Myocyte (in vitro differentiated cells): Measurements from ENCODE around the gene TRAM2. TPM values are rescaled to one million over a fixed set of nuclear protein-coding genes. Genes with fewer than 3 reads are reported as not detected.
A peak's percentile ranks its signal among the peaks of the same experiment; 100 is the strongest.

Source experiments
- DNase-seq: peaks from one replicate; pipeline ENCODE4 v3.0.0-alpha.2; 2012; ENCODE audit warnings: low read depth
- total RNA-seq: library from RNA; depleted of rRNA; stranded (reverse); fragments of >200 nt; gene quantifications from 2 replicates; pipeline ENCODE4 v1.2.3, GENCODE V29; 2014

Gene TRAM2
- total RNA-seq, 1 donor from 2014 or later = 70.0 TPM

GRCh38 chr6:52531834-52532233, 45.0 kb downstream of the TRAM2 start:
- no peak for DNase-seq

GRCh38 chr6:52531396-52531795, 45.5 kb downstream of the TRAM2 start:
- DNase-seq = no peak

GRCh38 chr6:52530351-52530750, 46.5 kb downstream of the TRAM2 start:
- no peak for DNase-seq

- no peak for DNase-seq
These were observed 47.5 kb downstream of the TRAM2 start for GRCh38 chr6:52529311-52529710.

- peak; percentile 79 for DNase-seq
These were observed 49.4 kb downstream of the TRAM2 start for GRCh38 chr6:52527436-52527835.

- no peak for DNase-seq
These were observed 50.2 kb downstream of the TRAM2 start for GRCh38 chr6:52526634-52527033.

- no peak for DNase-seq
These were observed 51.9 kb downstream of the TRAM2 start for GRCh38 chr6:52524918-52525317.

- DNase-seq = no peak
These were observed 53.3 kb downstream of the TRAM2 start for GRCh38 chr6:52523378-52524142.

GRCh38 chr6:52522655-52523054, 54.2 kb downstream of the TRAM2 start:
- DNase-seq = no peak

GRCh38 chr6:52522151-52522626, 54.7 kb downstream of the TRAM2 start:
- peak; percentile 45 for DNase-seq

- DNase-seq = no peak
These were observed 57.2 kb downstream of the TRAM2 start for GRCh38 chr6:52519618-52520017.

- no peak for DNase-seq
These were observed 58.4 kb downstream of the TRAM2 start for GRCh38 chr6:52518279-52518945.

GRCh38 chr6:52517502-52518278, 59.2 kb downstream of the TRAM2 start:
- peak; percentile 92 for DNase-seq

- no peak for DNase-seq
These were observed 59.9 kb downstream of the TRAM2 start for GRCh38 chr6:52516943-52517342.

- no peak for DNase-seq
These were observed 60.6 kb downstream of the TRAM2 start for GRCh38 chr6:52516269-52516668.

- no peak for DNase-seq
These were observed 61.5 kb downstream of the TRAM2 start for GRCh38 chr6:52515219-52515960.

GRCh38 chr6:52514514-52514913, 62.3 kb downstream of the TRAM2 start:
- DNase-seq = peak; percentile 66

- no peak for DNase-seq
These were observed 63.0 kb downstream of the TRAM2 start for GRCh38 chr6:52513896-52514295.

- DNase-seq = no peak
These were observed 63.4 kb downstream of the TRAM2 start for GRCh38 chr6:52513464-52513863.

GRCh38 chr6:52512199-52512598, 64.7 kb downstream of the TRAM2 start:
- DNase-seq = peak; percentile 87

- DNase-seq = peak; percentile 36
These were observed 65.2 kb downstream of the TRAM2 start for GRCh38 chr6:52511572-52512151.
